PFSK-1 (cell line): ENCODE data around the gene RDH13.

Source experiments
- POLR2AphosphoS5 ChIP-seq: IDR thresholded peaks from 2 replicates; pipeline ENCODE4 v1.6.1; 2012; ENCODE audit warnings: low read depth, mild to moderate bottlenecking, control low read depth, low read length, moderate library complexity
- SIN3A ChIP-seq: IDR thresholded peaks from 2 replicates; pipeline ENCODE4 v1.6.1; 2012; ENCODE audit warnings: mild to moderate bottlenecking, low read length, moderate library complexity, borderline replicate concordance; ENCODE audit not compliant: insufficient read depth
- TAF1 ChIP-seq: IDR thresholded peaks from 2 replicates; pipeline ENCODE4 v1.6.1; 2012; ENCODE audit warnings: low read length, control low read depth, borderline replicate concordance; ENCODE audit not compliant: insufficient read depth
- TF ChIP-seq, protein P1 (sequence below), 2 experiments: IDR thresholded peaks; 2 replicates each; pipeline versions ENCODE4 v1.6.1 to v1.8.0; 2011 to 2012; ENCODE audit warnings: low read depth in 2 of 2, low read length in 2 of 2, control low read depth in 1 of 2, inconsistent platforms in 1 of 2, mild to moderate bottlenecking in 1 of 2, moderate library complexity in 1 of 2; ENCODE audit not compliant: insufficient read depth in 1 of 2

DNA sequence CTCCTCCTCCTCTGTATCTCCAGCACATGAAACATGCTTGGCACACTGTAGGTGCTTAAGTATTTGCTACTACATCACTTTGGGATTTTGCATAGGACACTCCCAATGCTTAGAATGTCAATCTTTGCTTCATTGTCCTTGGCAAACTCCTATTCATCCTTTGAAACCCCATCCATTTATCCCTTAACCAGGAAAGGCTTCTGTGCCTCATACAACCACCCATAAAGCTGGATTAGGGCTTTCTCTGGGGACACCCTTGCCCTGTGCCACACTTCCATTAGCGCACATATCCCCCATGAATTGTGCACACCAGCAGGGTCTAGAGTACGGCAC, 6.9 kb upstream of the RDH13 start:
- TF ChIP-seq, protein P1, sequence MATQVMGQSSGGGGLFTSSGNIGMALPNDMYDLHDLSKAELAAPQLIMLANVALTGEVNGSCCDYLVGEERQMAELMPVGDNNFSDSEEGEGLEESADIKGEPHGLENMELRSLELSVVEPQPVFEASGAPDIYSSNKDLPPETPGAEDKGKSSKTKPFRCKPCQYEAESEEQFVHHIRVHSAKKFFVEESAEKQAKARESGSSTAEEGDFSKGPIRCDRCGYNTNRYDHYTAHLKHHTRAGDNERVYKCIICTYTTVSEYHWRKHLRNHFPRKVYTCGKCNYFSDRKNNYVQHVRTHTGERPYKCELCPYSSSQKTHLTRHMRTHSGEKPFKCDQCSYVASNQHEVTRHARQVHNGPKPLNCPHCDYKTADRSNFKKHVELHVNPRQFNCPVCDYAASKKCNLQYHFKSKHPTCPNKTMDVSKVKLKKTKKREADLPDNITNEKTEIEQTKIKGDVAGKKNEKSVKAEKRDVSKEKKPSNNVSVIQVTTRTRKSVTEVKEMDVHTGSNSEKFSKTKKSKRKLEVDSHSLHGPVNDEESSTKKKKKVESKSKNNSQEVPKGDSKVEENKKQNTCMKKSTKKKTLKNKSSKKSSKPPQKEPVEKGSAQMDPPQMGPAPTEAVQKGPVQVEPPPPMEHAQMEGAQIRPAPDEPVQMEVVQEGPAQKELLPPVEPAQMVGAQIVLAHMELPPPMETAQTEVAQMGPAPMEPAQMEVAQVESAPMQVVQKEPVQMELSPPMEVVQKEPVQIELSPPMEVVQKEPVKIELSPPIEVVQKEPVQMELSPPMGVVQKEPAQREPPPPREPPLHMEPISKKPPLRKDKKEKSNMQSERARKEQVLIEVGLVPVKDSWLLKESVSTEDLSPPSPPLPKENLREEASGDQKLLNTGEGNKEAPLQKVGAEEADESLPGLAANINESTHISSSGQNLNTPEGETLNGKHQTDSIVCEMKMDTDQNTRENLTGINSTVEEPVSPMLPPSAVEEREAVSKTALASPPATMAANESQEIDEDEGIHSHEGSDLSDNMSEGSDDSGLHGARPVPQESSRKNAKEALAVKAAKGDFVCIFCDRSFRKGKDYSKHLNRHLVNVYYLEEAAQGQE (IDR thresholded peaks at IDR 0.05; ENCODE audit: insufficient read depth in 1 of 2, low read depth in 2 of 2, low read length in 2 of 2): no peak
- no peak for TF ChIP-seq TAF1
- no peak for TF ChIP-seq POLR2AphosphoS5
- TF ChIP-seq SIN3A: no peak
